GM23338 (cell line): ENCODE results near the gene IL22RA1. TPM values are rescaled to one million over a fixed set of nuclear protein-coding genes. Genes with fewer than 3 reads are reported as not detected.

Source experiments
- ATAC-seq: fragments of 200-7000 bp; cut with Tn5 transposase; 3 replicates; pipeline ENCODE4 v1.9.1; 2020
- DNase-seq: peaks from one replicate; pipeline ENCODE4 v3.0.0-alpha.2; 2015; ENCODE audit warnings: low spot score
- H2AFZ ChIP-seq: fragments of 200-600 bp; sonication (generic); 2 replicates; pipeline ENCODE4 v1.8.0; 2016; ENCODE audit warnings: antibody characterized with exemption, mild to moderate bottlenecking, moderate library complexity
- H3F3A ChIP-seq: fragments of 200-600 bp; sonication (generic); replicated peaks from 2 replicates; pipeline ENCODE4 v1.8.0; 2017; ENCODE audit warnings: antibody characterized with exemption, mixed run types, low read depth
- H3K27ac ChIP-seq: fragments of 200-600 bp; sonication (generic); 2 replicates; pipeline ENCODE4 v1.6.1; 2016; ENCODE audit warnings: low read depth
- H3K27me3 ChIP-seq: fragments of 200-600 bp; sonication (generic); 2 replicates; pipeline ENCODE4 v1.8.0; 2016; ENCODE audit warnings: mild to moderate bottlenecking, mixed run types, moderate library complexity; ENCODE audit not compliant: insufficient read depth
- H3K36me3 ChIP-seq: fragments of 200-600 bp; sonication (generic); 2 replicates; pipeline ENCODE4 v1.8.0; 2016; ENCODE audit warnings: mild to moderate bottlenecking; ENCODE audit not compliant: insufficient read depth
- H3K4me1 ChIP-seq: fragments of 200-600 bp; sonication (generic); 2 replicates; pipeline ENCODE4 v1.8.0; 2016; ENCODE audit warnings: mild to moderate bottlenecking, moderate library complexity; ENCODE audit not compliant: insufficient read depth
- H3K4me2 ChIP-seq: fragments of 200-600 bp; sonication (generic); 2 replicates; pipeline ENCODE4 v1.7.1; 2017; ENCODE audit warnings: mixed run types
- H3K4me3 ChIP-seq: fragments of 200-600 bp; sonication (generic); 2 replicates; pipeline ENCODE4 v1.6.1; 2016; ENCODE audit warnings: mixed run types
- H3K79me2 ChIP-seq: fragments of 200-600 bp; sonication (generic); replicated peaks from 2 replicates; pipeline ENCODE4 v1.8.0; 2017; ENCODE audit warnings: mild to moderate bottlenecking; ENCODE audit not compliant: insufficient read depth
- H3K9me2 ChIP-seq: fragments of 200-600 bp; sonication (generic); 2 replicates; pipeline ENCODE4 v1.8.0; 2017; ENCODE audit not compliant: insufficient read depth
- H4K20me1 ChIP-seq: fragments of 200-600 bp; sonication (generic); replicated peaks from 2 replicates; pipeline ENCODE4 v1.8.0; 2017; ENCODE audit warnings: mild to moderate bottlenecking; ENCODE audit not compliant: insufficient read depth
- H3K27ac Mint-ChIP-seq: 2 replicates; pipeline ENCODE4 v1.8.0; 2020; ENCODE audit warnings: inconsistent platforms, mild to moderate bottlenecking, moderate library complexity, mixed read lengths
- H3K27me3 Mint-ChIP-seq: 3 replicates; pipeline ENCODE4 v1.8.0; 2022; ENCODE audit warnings: low read depth, mild to moderate bottlenecking, moderate library complexity, mixed read lengths, inconsistent platforms; ENCODE audit not compliant: insufficient read depth, poor library complexity
- H3K36me3 Mint-ChIP-seq: 3 replicates; pipeline ENCODE4 v1.8.0; 2021; ENCODE audit warnings: low read depth, mild to moderate bottlenecking, inconsistent platforms, moderate library complexity, mixed read lengths
- H3K4me1 Mint-ChIP-seq: 3 replicates; pipeline ENCODE4 v1.8.0; 2020; ENCODE audit warnings: mild to moderate bottlenecking, inconsistent platforms, mixed read lengths
- H3K4me3 Mint-ChIP-seq: 3 replicates; pipeline ENCODE4 v1.8.0; 2021; ENCODE audit warnings: moderate library complexity, mild to moderate bottlenecking, inconsistent platforms, mixed read lengths
- H3K9me3 Mint-ChIP-seq: 3 replicates; pipeline ENCODE4 v1.8.0; 2020; ENCODE audit warnings: moderate library complexity, mild to moderate bottlenecking, inconsistent platforms, mixed read lengths
- CREB1 ChIP-seq: fragments of 250-450 bp; sonication (Bioruptor Pico); IDR thresholded peaks from 2 replicates; pipeline ENCODE4 v1.5.0; 2020; ENCODE audit warnings: low read depth, mild to moderate bottlenecking, moderate library complexity
- EZH2 ChIP-seq: fragments of 200-600 bp; sonication (generic); IDR thresholded peaks from one replicate; pipeline ENCODE4 v1.8.0; 2017; ENCODE audit warnings: antibody characterized with exemption, mild to moderate bottlenecking, low read depth; ENCODE audit not compliant: unreplicated experiment
- EZH2phosphoT487 ChIP-seq: fragments of 200-600 bp; sonication (generic); IDR thresholded peaks from one replicate; pipeline ENCODE4 v1.8.1; 2018; ENCODE audit warnings: antibody characterized with exemption; ENCODE audit not compliant: unreplicated experiment
- JUNB ChIP-seq: IDR thresholded peaks from one replicate; pipeline ENCODE4 v1.6.1; 2016; ENCODE audit warnings: antibody characterized with exemption; ENCODE audit not compliant: unreplicated experiment
- NANOG ChIP-seq: IDR thresholded peaks from 2 replicates; pipeline ENCODE4 v1.6.1; 2016; ENCODE audit warnings: antibody characterized with exemption, borderline replicate concordance
- POLR2AphosphoS5 ChIP-seq: IDR thresholded peaks from 2 replicates; pipeline ENCODE4 v1.6.1; 2016; ENCODE audit warnings: antibody characterized with exemption, low read depth
- STAT1 ChIP-seq: IDR thresholded peaks from one replicate; pipeline ENCODE4 v1.6.1; 2016; ENCODE audit warnings: antibody characterized with exemption; ENCODE audit not compliant: unreplicated experiment
- ZNF114 ChIP-seq: fragments of 250-450 bp; sonication (Bioruptor Pico); IDR thresholded peaks from 2 replicates; pipeline ENCODE4 v1.5.0; 2020; ENCODE audit warnings: mild to moderate bottlenecking, moderate library complexity
- ZNF331 ChIP-seq: fragments of 250-450 bp; sonication (Bioruptor Pico); IDR thresholded peaks from 2 replicates; pipeline ENCODE4 v1.5.0; 2020; ENCODE audit warnings: low read depth, mild to moderate bottlenecking, moderate library complexity
- polyA plus RNA-seq: library from polyadenylated mRNA; unstranded; fragments of >200 nt; fragmentation: Nextera tagmentation; extraction: Ambion mirVana; gene quantifications from 2 replicates; pipeline ENCODE4 v1.2.1, GENCODE V29; 2016
- total RNA-seq: library from RNA; depleted of rRNA; stranded (reverse); fragments of >200 nt; shearing (Covaris generic); gene quantifications from 2 replicates; pipeline ENCODE4 v1.2.3, GENCODE V29; 2014
- TF ChIP-seq, protein P1 (sequence below): IDR thresholded peaks from 2 replicates; pipeline ENCODE4 v1.6.1; 2016; ENCODE audit warnings: antibody characterized with exemption
- TF ChIP-seq, protein P2 (sequence below), 2 experiments: fragments of 200-600 bp in 1 of 2; sonication (generic) in 1 of 2; conservative IDR thresholded peaks; 2 replicates each; pipeline versions ENCODE4 v1.5.1 to v1.6.1; 2016 to 2017; ENCODE audit warnings: antibody characterized with exemption in 2 of 2, low read depth in 2 of 2, mild to moderate bottlenecking in 2 of 2, moderate library complexity in 1 of 2
- TF ChIP-seq, protein P3 (sequence below): fragments of 250-450 bp; sonication (Bioruptor Pico); IDR thresholded peaks from 2 replicates; pipeline ENCODE4 v1.5.0; 2020; ENCODE audit warnings: mild to moderate bottlenecking, moderate library complexity
- TF ChIP-seq, protein P4 (sequence below): IDR thresholded peaks from one replicate; pipeline ENCODE4 v1.6.1; 2018; ENCODE audit warnings: antibody characterized with exemption; ENCODE audit not compliant: unreplicated experiment

IL22RA1 gene
- total and polyA plus RNA-seq, 2 experiments from 2014 or later = 0.11 to 0.28 TPM

DNA sequence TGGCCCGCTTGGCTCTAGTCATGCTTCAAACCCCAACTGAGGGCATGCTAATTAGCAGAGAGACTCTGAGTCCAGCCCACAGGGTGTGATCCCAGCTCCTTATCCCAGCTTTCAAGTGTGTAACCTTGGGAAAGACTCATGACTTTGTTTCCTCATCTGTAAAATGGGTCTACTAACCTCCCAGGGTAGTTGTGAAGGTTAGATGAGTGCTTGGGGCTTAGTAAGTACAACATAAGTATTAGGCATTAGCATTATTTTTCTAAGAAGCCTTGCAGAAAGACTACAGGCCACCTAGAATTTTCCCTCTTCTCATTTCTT lies 33.8 kb downstream of the IL22RA1 start:
- H3K9me2 ChIP-seq = no peaks in the 10 kb centered on the region
- H4K20me1 ChIP-seq = no peaks in the 10 kb centered on the region
- H3K9me3 Mint-ChIP-seq = no peaks in the 10 kb centered on the region
- H3K4me3 ChIP-seq = no peak overlapping the region
- H3K4me1 ChIP-seq = peaks cover 10% of the 10 kb centered on the region
- no peaks in the 10 kb centered on the region for H3K36me3 ChIP-seq
- DNase-seq (no peak), ATAC-seq (no peak)
- peaks cover 21% of the 10 kb centered on the region for H3K27me3 Mint-ChIP-seq
- H3K36me3 Mint-ChIP-seq = no peaks in the 10 kb centered on the region
- no peak for TF ChIP-seq POLR2AphosphoS5
- no peak for TF ChIP-seq ZNF114
- TF ChIP-seq, protein P1, sequence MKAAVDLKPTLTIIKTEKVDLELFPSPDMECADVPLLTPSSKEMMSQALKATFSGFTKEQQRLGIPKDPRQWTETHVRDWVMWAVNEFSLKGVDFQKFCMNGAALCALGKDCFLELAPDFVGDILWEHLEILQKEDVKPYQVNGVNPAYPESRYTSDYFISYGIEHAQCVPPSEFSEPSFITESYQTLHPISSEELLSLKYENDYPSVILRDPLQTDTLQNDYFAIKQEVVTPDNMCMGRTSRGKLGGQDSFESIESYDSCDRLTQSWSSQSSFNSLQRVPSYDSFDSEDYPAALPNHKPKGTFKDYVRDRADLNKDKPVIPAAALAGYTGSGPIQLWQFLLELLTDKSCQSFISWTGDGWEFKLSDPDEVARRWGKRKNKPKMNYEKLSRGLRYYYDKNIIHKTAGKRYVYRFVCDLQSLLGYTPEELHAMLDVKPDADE = no peak
- TF ChIP-seq STAT1 = no peak
- TF ChIP-seq, protein P2, sequence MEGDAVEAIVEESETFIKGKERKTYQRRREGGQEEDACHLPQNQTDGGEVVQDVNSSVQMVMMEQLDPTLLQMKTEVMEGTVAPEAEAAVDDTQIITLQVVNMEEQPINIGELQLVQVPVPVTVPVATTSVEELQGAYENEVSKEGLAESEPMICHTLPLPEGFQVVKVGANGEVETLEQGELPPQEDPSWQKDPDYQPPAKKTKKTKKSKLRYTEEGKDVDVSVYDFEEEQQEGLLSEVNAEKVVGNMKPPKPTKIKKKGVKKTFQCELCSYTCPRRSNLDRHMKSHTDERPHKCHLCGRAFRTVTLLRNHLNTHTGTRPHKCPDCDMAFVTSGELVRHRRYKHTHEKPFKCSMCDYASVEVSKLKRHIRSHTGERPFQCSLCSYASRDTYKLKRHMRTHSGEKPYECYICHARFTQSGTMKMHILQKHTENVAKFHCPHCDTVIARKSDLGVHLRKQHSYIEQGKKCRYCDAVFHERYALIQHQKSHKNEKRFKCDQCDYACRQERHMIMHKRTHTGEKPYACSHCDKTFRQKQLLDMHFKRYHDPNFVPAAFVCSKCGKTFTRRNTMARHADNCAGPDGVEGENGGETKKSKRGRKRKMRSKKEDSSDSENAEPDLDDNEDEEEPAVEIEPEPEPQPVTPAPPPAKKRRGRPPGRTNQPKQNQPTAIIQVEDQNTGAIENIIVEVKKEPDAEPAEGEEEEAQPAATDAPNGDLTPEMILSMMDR (conservative IDR thresholded peaks at IDR 0.05; ENCODE audit: low read depth in 2 of 2) = no peak
- TF ChIP-seq EZH2 = no peak
- TF ChIP-seq, protein P3, sequence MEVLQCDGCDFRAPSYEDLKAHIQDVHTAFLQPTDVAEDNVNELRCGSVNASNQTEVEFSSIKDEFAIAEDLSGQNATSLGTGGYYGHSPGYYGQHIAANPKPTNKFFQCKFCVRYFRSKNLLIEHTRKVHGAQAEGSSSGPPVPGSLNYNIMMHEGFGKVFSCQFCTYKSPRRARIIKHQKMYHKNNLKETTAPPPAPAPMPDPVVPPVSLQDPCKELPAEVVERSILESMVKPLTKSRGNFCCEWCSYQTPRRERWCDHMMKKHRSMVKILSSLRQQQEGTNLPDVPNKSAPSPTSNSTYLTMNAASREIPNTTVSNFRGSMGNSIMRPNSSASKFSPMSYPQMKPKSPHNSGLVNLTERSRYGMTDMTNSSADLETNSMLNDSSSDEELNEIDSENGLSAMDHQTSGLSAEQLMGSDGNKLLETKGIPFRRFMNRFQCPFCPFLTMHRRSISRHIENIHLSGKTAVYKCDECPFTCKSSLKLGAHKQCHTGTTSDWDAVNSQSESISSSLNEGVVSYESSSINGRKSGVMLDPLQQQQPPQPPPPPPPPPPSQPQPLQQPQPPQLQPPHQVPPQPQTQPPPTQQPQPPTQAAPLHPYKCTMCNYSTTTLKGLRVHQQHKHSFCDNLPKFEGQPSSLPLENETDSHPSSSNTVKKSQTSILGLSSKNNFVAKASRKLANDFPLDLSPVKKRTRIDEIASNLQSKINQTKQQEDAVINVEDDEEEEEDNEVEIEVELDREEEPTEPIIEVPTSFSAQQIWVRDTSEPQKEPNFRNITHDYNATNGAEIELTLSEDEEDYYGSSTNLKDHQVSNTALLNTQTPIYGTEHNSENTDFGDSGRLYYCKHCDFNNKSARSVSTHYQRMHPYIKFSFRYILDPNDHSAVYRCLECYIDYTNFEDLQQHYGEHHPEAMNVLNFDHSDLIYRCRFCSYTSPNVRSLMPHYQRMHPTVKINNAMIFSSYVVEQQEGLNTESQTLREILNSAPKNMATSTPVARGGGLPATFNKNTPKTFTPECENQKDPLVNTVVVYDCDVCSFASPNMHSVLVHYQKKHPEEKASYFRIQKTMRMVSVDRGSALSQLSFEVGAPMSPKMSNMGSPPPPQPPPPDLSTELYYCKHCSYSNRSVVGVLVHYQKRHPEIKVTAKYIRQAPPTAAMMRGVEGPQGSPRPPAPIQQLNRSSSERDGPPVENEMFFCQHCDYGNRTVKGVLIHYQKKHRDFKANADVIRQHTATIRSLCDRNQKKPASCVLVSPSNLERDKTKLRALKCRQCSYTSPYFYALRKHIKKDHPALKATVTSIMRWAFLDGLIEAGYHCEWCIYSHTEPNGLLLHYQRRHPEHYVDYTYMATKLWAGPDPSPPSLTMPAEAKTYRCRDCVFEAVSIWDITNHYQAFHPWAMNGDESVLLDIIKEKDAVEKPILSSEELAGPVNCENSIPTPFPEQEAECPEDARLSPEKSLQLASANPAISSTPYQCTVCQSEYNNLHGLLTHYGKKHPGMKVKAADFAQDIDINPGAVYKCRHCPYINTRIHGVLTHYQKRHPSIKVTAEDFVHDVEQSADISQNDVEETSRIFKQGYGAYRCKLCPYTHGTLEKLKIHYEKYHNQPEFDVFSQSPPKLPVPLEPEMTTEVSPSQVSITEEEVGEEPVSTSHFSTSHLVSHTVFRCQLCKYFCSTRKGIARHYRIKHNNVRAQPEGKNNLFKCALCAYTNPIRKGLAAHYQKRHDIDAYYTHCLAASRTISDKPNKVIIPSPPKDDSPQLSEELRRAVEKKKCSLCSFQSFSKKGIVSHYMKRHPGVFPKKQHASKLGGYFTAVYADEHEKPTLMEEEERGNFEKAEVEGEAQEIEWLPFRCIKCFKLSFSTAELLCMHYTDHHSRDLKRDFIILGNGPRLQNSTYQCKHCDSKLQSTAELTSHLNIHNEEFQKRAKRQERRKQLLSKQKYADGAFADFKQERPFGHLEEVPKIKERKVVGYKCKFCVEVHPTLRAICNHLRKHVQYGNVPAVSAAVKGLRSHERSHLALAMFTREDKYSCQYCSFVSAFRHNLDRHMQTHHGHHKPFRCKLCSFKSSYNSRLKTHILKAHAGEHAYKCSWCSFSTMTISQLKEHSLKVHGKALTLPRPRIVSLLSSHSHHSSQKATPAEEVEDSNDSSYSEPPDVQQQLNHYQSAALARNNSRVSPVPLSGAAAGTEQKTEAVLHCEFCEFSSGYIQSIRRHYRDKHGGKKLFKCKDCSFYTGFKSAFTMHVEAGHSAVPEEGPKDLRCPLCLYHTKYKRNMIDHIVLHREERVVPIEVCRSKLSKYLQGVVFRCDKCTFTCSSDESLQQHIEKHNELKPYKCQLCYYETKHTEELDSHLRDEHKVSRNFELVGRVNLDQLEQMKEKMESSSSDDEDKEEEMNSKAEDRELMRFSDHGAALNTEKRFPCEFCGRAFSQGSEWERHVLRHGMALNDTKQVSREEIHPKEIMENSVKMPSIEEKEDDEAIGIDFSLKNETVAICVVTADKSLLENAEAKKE = no peak
- no peak for TF ChIP-seq NANOG
- TF ChIP-seq CREB1 (CRISPR knock-in tag) = no peak
- no peak for TF ChIP-seq EZH2phosphoT487
- TF ChIP-seq, protein P4, sequence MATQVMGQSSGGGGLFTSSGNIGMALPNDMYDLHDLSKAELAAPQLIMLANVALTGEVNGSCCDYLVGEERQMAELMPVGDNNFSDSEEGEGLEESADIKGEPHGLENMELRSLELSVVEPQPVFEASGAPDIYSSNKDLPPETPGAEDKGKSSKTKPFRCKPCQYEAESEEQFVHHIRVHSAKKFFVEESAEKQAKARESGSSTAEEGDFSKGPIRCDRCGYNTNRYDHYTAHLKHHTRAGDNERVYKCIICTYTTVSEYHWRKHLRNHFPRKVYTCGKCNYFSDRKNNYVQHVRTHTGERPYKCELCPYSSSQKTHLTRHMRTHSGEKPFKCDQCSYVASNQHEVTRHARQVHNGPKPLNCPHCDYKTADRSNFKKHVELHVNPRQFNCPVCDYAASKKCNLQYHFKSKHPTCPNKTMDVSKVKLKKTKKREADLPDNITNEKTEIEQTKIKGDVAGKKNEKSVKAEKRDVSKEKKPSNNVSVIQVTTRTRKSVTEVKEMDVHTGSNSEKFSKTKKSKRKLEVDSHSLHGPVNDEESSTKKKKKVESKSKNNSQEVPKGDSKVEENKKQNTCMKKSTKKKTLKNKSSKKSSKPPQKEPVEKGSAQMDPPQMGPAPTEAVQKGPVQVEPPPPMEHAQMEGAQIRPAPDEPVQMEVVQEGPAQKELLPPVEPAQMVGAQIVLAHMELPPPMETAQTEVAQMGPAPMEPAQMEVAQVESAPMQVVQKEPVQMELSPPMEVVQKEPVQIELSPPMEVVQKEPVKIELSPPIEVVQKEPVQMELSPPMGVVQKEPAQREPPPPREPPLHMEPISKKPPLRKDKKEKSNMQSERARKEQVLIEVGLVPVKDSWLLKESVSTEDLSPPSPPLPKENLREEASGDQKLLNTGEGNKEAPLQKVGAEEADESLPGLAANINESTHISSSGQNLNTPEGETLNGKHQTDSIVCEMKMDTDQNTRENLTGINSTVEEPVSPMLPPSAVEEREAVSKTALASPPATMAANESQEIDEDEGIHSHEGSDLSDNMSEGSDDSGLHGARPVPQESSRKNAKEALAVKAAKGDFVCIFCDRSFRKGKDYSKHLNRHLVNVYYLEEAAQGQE = no peak
- no peak for TF ChIP-seq ZNF331
- TF ChIP-seq JUNB = no peak
- H3K27ac Mint-ChIP-seq = no peak overlapping the region
- no peak overlapping the region for H2AFZ ChIP-seq
- H3K79me2 ChIP-seq = no peaks in the 10 kb centered on the region
- H3K4me3 Mint-ChIP-seq = no peak overlapping the region
- H3F3A ChIP-seq = no peaks in the 10 kb centered on the region
- H3K4me2 ChIP-seq = no peak overlapping the region
- no peak overlapping the region for H3K27ac ChIP-seq
- peaks cover 31% of the 10 kb centered on the region for H3K4me1 Mint-ChIP-seq
- no peaks in the 10 kb centered on the region for H3K27me3 ChIP-seq
